Right renal pelvis (tissue), 4 donors: Measurements from ENCODE around the gene HS1BP3. TPM values are rescaled to one million over a fixed set of nuclear protein-coding genes. Genes with fewer than 3 reads are reported as not detected.

ENCODE experiments used
- DNase-seq, 4 donors: peaks; one replicate each; pipeline ENCODE4 v3.0.0-alpha.2; 2013; ENCODE audit warnings: low read depth in 4 of 4, low spot score in 3 of 4, missing footprints in 1 of 4
- polyA plus RNA-seq, 4 donors: library from polyadenylated mRNA; unstranded; fragments of 120-200 nt; gene quantifications; one replicate each; pipeline ENCODE4 v1.2.1, GENCODE V29; 2013; ENCODE audit not compliant: insufficient read length in 4 of 4

HS1BP3 gene, protein sequence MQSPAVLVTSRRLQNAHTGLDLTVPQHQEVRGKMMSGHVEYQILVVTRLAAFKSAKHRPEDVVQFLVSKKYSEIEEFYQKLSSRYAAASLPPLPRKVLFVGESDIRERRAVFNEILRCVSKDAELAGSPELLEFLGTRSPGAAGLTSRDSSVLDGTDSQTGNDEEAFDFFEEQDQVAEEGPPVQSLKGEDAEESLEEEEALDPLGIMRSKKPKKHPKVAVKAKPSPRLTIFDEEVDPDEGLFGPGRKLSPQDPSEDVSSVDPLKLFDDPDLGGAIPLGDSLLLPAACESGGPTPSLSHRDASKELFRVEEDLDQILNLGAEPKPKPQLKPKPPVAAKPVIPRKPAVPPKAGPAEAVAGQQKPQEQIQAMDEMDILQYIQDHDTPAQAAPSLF
- polyA plus RNA-seq = 10 to 100 TPM; 18.9 to 22.0 (median 19.2) TPM

GRCh38 chr2:20650877-20651730, at the start of gene HS1BP3:
HS1BP3 (minus strand) TSS chr2:20651098; CDS start chr2:20651063, 35 bp downstream.
- DNase-seq = peak; percentile 75 to 83 (median 76)

DNA sequence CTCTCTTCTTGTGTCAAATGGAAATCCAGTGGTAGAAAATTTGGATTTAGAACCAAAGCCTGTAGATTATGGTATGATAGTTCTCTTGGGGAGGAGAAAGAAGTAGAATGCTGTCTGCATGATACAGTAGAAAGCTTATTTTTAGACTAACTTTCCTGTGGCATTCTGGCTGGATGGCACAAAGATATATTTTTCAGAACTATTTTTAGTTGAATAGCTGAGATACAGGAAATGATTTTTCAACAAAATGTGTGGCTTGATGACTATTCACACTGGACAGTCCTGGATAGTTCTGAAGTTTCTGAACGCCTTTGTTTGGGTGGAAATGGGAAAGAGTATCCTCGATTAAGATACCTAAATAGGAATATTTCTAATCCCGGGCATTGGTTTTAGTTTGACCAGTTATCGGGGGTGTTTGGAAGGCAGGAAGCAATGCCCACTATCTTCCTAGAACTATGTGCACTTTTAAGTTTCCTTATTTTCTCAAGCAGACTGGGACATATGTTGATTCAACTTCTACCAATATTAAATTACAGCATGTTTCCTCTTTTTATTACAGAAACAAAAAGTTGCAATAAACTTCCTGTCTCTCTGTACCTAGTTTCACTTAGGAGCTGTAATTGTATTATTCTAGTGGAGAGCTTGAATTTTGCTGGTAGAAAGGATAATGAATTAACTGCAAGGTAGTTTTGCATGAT, 48.2 kb upstream of the HS1BP3 start:
- no peak for DNase-seq

DNA sequence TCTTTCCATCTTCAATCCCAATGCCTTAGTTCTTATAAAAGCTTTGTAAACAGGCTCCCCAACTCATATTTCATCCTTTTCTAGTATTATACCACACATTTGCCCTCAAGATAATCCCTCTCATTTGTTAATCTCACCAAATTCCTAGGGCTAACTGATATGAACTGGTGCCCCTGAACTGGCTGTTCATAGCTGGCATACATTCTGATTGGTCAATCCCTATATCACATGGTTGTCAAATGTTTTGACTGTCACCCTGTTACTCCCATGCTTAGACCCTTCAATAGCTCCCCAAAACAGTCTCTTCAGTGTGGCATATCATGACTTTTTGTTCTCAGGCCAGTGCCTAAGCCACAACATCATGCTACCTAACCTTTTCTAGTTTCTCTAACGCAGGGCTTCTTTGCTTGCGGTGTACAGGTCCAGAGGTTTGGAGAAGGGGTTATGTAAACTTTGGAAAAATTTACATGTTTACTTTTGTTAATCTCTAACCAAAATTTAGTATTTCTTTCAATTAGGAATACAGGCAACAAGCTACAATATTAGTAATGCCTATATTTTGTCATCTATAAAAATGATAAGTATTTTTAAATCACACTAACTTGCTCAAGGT, 46.5 kb upstream of the HS1BP3 start:
- DNase-seq = no peak

DNA sequence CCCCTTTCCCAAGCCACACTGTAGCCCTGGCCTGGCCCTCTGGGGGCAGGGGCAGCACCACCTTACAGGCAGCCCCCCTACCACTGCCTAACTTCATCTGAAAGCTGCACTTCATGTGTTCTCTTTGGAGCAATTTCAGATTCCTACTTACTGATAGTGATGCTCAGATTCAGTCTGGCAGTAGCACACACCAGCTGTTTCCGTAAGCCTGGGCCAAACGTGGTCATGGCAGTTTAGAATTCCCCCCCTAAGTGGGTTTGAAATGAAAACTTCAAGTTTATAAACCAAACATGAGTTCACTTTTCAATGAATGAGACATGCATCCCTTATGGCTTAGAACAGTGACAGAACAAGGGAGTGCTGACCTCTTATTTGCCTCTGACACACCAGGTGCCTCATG, 45.5 kb upstream of the HS1BP3 start:
- no peak for DNase-seq

- DNase-seq = no peak
Measured at GRCh38 chr2:20693317-20693716, 42.4 kb upstream of the HS1BP3 start.

GRCh38 chr2:20692081-20692480, 41.2 kb upstream of the HS1BP3 start:
- no peak for DNase-seq

DNA sequence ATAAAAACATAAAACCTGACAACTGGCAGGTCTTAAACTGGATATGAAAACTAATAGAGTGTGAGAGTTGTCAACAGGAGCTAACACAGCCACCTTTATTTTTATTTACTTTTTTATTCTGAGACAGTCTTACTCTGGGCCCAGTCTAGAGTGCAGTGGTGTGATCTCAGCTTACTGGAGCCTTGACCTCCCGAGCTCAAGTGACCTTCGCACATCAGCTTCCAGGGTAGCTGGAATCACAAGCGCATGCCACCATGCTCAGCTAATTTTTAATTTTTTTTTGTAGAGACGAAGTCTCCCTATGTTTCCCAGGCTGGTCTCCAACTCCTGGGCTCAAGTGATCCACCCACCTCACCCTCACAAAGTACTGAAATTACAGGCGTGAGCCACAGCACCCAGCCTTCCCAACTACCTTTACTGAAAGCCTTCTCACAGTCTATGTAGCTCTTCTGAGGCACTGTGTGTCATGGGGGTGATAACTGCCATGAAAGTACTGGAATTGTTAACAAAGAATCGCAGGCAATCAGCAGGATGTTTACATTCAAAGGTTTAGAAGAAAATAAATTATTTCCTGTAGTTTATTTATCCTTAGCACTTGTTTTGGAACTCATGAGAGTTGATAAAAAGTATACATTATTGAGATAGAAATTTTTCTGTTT, 40.3 kb upstream of the HS1BP3 start:
- DNase-seq = no peak

- no peak for DNase-seq
Measured at GRCh38 chr2:20689428-20690264, 38.7 kb upstream of the HS1BP3 start.

- no peak for DNase-seq
Measured at GRCh38 chr2:20687260-20687832, 36.4 kb upstream of the HS1BP3 start.

DNA sequence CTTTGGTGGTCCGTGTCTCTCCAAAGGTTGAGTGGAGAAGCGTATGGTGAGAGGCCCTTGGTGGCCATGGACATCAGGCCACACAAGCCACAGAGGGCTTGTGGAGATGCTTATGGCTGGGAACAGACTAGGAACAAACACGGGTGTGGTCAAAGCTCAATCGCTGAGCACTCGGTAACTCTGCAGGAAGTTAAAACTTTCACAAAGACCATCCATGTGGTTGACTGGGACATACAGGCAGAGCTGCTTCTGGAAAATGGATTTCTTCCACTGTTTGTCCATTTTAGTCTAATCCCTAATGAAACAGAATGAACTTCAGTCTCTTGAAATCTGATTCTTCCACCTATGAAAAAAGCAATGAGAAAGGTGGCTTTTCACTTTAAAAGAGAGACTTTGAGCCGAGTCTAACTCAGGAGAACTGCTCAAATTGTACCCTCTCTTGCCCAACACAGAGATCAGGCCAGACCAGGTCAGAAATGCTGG, 33.7 kb upstream of the HS1BP3 start:
- DNase-seq = no peak

GRCh38 chr2:20682167-20682920, 31.4 kb upstream of the HS1BP3 start:
- no peak for DNase-seq

- no peak for DNase-seq
Measured at GRCh38 chr2:20680744-20681375, 30.0 kb upstream of the HS1BP3 start.

DNA sequence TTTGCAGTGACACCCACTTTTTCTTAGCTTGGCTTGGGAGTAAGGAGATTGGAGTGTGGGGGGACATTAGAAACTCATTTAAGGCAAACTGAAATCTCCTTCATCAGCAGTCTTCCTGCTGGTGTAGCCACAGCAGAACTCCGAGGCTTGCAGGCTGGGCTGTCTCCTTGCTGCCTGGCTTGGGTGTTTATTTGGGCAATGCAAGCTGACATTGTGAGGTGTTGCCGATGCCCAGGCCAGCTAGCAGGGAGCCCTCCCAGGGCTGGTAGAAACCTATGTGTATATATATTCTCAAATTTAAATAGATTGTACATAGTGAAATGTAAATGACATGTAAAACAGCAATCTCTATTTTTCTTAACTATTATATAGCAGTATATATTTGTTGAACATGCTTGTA, 27.9 kb upstream of the HS1BP3 start:
- no peak for DNase-seq

GRCh38 chr2:20678086-20678395, 27.1 kb upstream of the HS1BP3 start:
- no peak for DNase-seq

GRCh38 chr2:20677301-20678085, 26.6 kb upstream of the HS1BP3 start:
- DNase-seq = no peak

GRCh38 chr2:20676353-20677215, 25.7 kb upstream of the HS1BP3 start:
- no peak for DNase-seq
